Stomach (tissue), 9 donors: Measurements from ENCODE around the gene KCNQ1. TPM values are rescaled to one million over a fixed set of nuclear protein-coding genes. Genes with fewer than 3 reads are reported as not detected.
A peak's percentile ranks its signal among the peaks of the same experiment; 100 is the strongest.

ENCODE experiments used
- DNase-seq, 2 donors: peaks; one replicate each; pipeline versions ENCODE4 v3.0.0 to v3.0.0-alpha.2; 2013 to 2019
- H3K27ac ChIP-seq, 5 donors: fragments of 200-600 bp in 4 of 5; sonication (generic) in 4 of 5; one replicate each; pipeline ENCODE4 v1.5.1; 2013 to 2019; ENCODE audit warnings: mild to moderate bottlenecking in 1 of 5, moderate library complexity in 1 of 5
- H3K27me3 ChIP-seq, 3 donors: fragments of 200-600 bp; sonication (generic); one replicate each; pipeline ENCODE4 v1.5.1; 2017 to 2019; ENCODE audit warnings: mixed run types in 1 of 3
- H3K36me3 ChIP-seq, 4 donors: fragments of 200-600 bp; sonication (generic); 1 replicate in 3 of 4; 2 replicates in 1 of 4; pipeline ENCODE4 v1.5.1; 2016 to 2019
- H3K4me1 ChIP-seq, 4 donors: fragments of 200-600 bp; sonication (generic); one replicate each; pipeline ENCODE4 v1.5.1; 2016 to 2019
- H3K4me3 ChIP-seq, 4 donors: fragments of 200-600 bp; sonication (generic) in 3 of 4; one replicate each; pipeline ENCODE4 v1.5.1; 2016 to 2019; ENCODE audit warnings: mild to moderate bottlenecking in 1 of 4
- H3K9me3 ChIP-seq, 4 donors: fragments of 200-600 bp; sonication (generic); one replicate each; pipeline ENCODE4 v1.5.1; 2016 to 2019
- EP300 ChIP-seq: sonication (generic); formaldehyde crosslinking; IDR thresholded peaks from one replicate; pipeline ENCODE4 v1.6.1; 2017; ENCODE audit warnings: antibody characterized with exemption
- POLR2A ChIP-seq, 4 donors: fragments of 450-650 bp; IDR thresholded peaks; one replicate each; pipeline ENCODE4 v1.6.1; 2016; ENCODE audit warnings: antibody characterized with exemption in 4 of 4, control low read depth in 2 of 4, mild to moderate bottlenecking in 1 of 4, moderate library complexity in 1 of 4
- POLR2AphosphoS5 ChIP-seq, 3 donors: sonication (generic); formaldehyde crosslinking; IDR thresholded peaks; one replicate each; pipeline ENCODE4 v1.6.1; 2016; ENCODE audit warnings: antibody characterized with exemption in 3 of 3
- WGBS, 5 donors: extraction: QIAGEN DNeasy Blood & Tissue Kit in 3 of 5; methylation state at CpG; one replicate each; pipeline versions ENCODE4 v1.1.5 to v1.1.7; 2013 to 2018; 5-methylcytosine and 5-hydroxymethylcytosine counted together
- intact Hi-C: fragments of 100-400 bp; cut with DNase I; formaldehyde crosslinking; loops from one replicate; pipeline ENCODE4 v1.15.1; 2023; ENCODE audit warnings: low total_unique reads
- polyA plus RNA-seq, 3 donors: library from polyadenylated mRNA; stranded (reverse); fragments of 200-250 nt; gene quantifications; one replicate each; pipeline ENCODE4 v1.2.3, GENCODE V29; 2013
- total RNA-seq, 5 donors: library from RNA; depleted of rRNA; stranded (reverse); fragments of >200 nt; gene quantifications; one replicate each; pipeline versions ENCODE4 v1.1.0 to v1.2.3, GENCODE V29; 2014 to 2016
- TF ChIP-seq, protein P1 (sequence below), 7 experiments: fragments of 450-650 bp in 4 of 7; fragments of 200-600 bp in 3 of 7; sonication (generic) in 3 of 7; IDR thresholded peaks; one replicate each; pipeline ENCODE4 v1.5.1; 2016 to 2019; ENCODE audit warnings: antibody characterized with exemption in 7 of 7, control low read depth in 2 of 7, mild to moderate bottlenecking in 1 of 7
- donor health status: healthy with polysubstance abuse.
- donor health status: Bipolar disorder and iron deficiency.
- donor health status: healthy.

KCNQ1 gene
- total and polyA plus RNA-seq, 8 donors = 12.1 to 155 (median 49.0) TPM

DNA sequence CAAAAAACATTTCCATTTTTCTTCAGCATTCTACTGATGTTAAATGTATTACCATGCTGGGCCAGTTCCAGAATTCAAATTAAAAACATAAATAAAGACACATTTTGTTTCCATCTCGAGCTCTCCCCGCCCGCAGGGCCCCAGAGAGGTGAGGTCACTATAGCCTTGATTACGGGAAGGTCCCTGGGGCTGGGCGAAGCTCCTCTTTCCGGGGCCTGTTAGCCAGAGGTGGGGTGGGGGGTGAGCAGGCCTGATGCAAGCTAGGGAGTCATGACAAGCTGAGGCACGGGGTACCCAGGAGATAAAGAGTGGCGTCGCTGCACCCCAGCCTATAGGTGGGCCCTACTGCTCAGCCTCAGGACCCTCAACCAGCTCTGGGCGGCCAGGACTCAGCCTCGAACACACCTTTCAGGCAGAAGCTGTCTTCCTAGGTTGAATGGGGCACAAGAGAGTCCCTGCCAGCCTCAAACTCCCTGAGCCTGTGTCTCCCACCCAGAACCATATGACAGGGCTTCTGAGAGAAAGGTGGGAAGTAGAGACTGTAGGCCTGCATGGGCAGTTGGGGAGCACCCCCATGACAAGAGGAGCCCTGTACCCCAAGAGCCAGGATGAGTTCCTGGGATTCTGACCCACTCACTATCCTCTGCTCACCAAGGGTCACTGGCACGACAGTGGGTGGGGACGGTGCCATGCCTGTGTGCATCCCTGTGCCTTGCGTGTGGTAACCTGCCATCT is 220.2 kb downstream of the KCNQ1 start:
- TF ChIP-seq POLR2A (IDR thresholded peaks at IDR 0.05) (no peak), POLR2AphosphoS5 (IDR thresholded peaks at IDR 0.05) (no peak), EP300 (no peak)
- TF ChIP-seq, protein P1, sequence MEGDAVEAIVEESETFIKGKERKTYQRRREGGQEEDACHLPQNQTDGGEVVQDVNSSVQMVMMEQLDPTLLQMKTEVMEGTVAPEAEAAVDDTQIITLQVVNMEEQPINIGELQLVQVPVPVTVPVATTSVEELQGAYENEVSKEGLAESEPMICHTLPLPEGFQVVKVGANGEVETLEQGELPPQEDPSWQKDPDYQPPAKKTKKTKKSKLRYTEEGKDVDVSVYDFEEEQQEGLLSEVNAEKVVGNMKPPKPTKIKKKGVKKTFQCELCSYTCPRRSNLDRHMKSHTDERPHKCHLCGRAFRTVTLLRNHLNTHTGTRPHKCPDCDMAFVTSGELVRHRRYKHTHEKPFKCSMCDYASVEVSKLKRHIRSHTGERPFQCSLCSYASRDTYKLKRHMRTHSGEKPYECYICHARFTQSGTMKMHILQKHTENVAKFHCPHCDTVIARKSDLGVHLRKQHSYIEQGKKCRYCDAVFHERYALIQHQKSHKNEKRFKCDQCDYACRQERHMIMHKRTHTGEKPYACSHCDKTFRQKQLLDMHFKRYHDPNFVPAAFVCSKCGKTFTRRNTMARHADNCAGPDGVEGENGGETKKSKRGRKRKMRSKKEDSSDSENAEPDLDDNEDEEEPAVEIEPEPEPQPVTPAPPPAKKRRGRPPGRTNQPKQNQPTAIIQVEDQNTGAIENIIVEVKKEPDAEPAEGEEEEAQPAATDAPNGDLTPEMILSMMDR (IDR thresholded peaks at IDR 0.05) = no peak
- peak; percentile 19 to 25 for DNase-seq
- H3K4me3 ChIP-seq = no peak overlapping the region
- whole genome bisulfite sequencing, 5 donors = 89 to 95% (median 94%) methylated on average over 10 to 14 of the region's 14 CpGs
- intact Hi-C loops = no loop called here
- H3K36me3 ChIP-seq = peaks cover 0 to 68% (median 43%) of the 10 kb centered on the region in 4 donors
- H3K4me1 ChIP-seq = peaks cover 0 to 19% (median 0%) of the 10 kb centered on the region in 4 donors
- no peak overlapping the region for H3K27ac ChIP-seq
- H3K9me3 ChIP-seq = peaks cover 0 to 26% (median 15%) of the 10 kb centered on the region in 4 donors
- H3K27me3 ChIP-seq = no peaks in the 10 kb centered on the region

DNA sequence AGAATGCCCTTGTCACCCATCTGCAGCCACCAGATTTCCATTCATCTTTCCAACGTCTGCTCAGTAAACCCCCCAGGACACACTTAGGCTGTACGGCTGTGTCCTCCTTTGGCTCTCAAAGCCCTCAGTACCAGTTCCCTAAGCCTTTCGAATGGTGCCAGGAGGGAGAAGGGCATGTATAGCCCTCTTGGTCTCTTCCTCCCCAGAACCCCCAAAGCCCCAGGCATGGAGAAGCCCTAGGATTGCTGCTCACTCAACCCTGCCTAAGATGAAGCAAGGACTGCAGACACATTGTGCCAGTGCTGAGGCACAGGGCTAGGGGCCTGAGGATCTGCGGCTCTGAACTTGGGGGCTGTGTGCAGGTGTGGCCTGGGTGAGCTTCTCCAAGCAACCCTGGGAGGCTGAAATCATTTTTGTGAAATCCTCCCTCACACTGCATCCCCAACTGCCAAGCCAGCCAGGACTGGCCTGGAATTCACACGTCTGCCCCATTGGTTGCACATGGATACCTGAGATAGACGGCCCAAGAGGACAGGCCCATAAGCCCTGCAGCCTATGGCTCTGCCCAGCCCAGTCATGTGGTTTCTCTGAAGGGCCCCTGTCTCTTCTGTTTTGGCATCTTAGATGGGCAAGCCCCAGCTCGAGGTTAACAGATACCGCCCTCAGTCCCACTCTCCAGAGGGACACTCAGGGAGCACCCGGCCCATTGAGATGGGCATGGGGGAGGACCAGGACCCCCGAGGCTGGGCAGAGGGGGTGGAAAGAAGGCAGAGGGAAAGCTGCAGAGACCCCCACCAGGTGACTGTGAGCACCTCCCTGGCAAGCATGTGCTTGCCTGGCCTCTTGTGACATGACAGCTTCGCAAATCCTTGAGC is 221.0 kb downstream of the KCNQ1 start:
- intact Hi-C loops = no loop called here

DNA sequence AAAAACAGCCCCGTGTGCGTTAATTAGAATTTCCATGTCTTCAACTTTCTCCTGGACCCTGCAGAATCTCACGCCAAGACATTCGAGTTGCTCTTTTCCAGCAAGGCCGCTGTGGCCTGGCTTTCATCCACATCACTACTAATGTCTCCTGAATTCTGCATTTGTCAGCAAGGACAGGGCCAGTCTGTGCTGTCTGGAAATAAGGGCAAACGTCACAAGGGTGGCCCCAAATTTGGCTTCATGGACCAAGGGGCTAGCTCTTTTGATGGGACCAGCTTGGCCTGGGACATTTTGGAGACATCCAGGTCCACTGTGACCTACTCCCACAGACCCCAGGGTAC is 221.6 kb downstream of the KCNQ1 start:
- peaks cover 0 to 12% (median 7%) of the 10 kb centered on the region in 4 donors for H3K9me3 ChIP-seq
- H3K4me3 ChIP-seq = no peak overlapping the region
- peak; percentile 23 for TF ChIP-seq EP300
- TF ChIP-seq POLR2AphosphoS5 (IDR thresholded peaks at IDR 0.05) = peak in 2 of 3 donors; percentile 51 to 55
- TF ChIP-seq, protein P1 (IDR thresholded peaks at IDR 0.05) = no peak
- TF ChIP-seq POLR2A (IDR thresholded peaks at IDR 0.05) = no peak
- DNase-seq = peak; percentile 21 to 80
- 80 to 95% (median 85%) methylated on average over 6 of the region's 6 CpGs for WGBS, 5 donors
- no peaks in the 10 kb centered on the region for H3K27me3 ChIP-seq
- intact Hi-C loops = no loop called here
- H3K27ac ChIP-seq = peak overlapping the region in 1 of 5 donors; percentile 49
- peaks cover 0 to 63% (median 45%) of the 10 kb centered on the region in 4 donors for H3K36me3 ChIP-seq
- H3K4me1 ChIP-seq = peaks cover 0 to 21% (median 0%) of the 10 kb centered on the region in 4 donors

More for the DNA sequence above, 221.0 kb downstream of the KCNQ1 start:
- no peak overlapping the region for H3K4me3 ChIP-seq
- peak in 1 of 2 donors; percentile 16 for DNase-seq
- peaks cover 0 to 19% (median 0%) of the 10 kb centered on the region in 4 donors for H3K4me1 ChIP-seq
- H3K36me3 ChIP-seq = peaks cover 0 to 63% (median 45%) of the 10 kb centered on the region in 4 donors
- peak overlapping the region in 1 of 5 donors; percentile 19 for H3K27ac ChIP-seq
- peaks cover 0 to 18% (median 11%) of the 10 kb centered on the region in 4 donors for H3K9me3 ChIP-seq
- TF ChIP-seq, protein P1 (IDR thresholded peaks at IDR 0.05) = no peak
- TF ChIP-seq POLR2AphosphoS5 (IDR thresholded peaks at IDR 0.05) (no peak), EP300 (no peak), POLR2A (IDR thresholded peaks at IDR 0.05) (no peak)
- H3K27me3 ChIP-seq = no peaks in the 10 kb centered on the region
- WGBS, 5 donors = 80 to 94% (median 90%) methylated on average over 9 to 11 of the region's 11 CpGs

DNA sequence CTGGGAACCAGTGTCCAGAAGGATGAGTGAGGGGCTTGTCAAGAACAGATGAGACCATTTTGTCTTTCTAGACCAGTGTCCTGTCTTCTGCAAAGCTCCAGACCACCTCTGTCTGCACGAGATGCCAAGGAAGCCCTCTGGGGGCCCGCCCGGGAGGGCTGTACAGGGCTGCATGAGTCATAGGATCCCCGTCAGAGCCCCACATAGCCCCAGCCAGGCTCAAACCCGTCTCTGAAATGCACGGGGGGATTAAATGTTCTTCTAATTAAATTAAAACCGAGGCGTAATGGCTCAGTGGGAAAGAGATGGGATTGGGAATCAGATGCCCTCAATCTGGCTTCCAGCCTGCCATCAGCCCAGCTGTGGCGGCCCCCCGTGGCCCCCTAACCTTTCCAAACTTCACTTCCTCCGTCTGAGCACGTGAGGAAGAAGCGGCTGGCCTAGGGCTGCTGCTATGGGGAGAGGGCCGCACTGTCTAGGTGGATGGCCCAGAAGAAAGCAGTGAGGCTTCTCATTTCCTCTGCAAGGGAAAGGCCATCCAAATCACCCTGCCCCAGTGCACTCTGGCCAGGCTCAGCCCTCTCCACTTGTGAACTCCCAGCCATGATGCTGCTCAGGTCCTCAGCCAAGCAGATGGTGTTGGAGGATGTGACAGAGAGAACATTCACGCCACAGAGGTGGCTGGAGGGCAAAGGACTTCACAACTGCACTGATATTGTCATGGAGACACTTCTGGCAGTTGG is 222.2 kb downstream of the KCNQ1 start:
- Histone ChIP-seq H3K27me3 (no peaks in the 10 kb centered on the region), H3K9me3 (peaks cover 0 to 6% (median 2%) of the 10 kb centered on the region in 4 donors), H3K4me3 (no peak overlapping the region), H3K27ac (peak overlapping the region in 1 of 5 donors; percentile 49), H3K4me1 (peaks cover 0 to 25% (median 0%) of the 10 kb centered on the region in 4 donors), H3K36me3 (peaks cover 0 to 58% (median 41%) of the 10 kb centered on the region in 4 donors)
- TF ChIP-seq POLR2A (IDR thresholded peaks at IDR 0.05) = no peak
- TF ChIP-seq POLR2AphosphoS5 (IDR thresholded peaks at IDR 0.05) = no peak
- TF ChIP-seq EP300 = no peak
- TF ChIP-seq, protein P1 (IDR thresholded peaks at IDR 0.05) = no peak
- intact Hi-C loops = no loop called here
- 86 to 91% (median 89%) methylated on average over 10 to 15 of the region's 15 CpGs for WGBS, 5 donors
- peak in 1 of 2 donors; percentile 17 for DNase-seq
